Measurements from ENCODE around the gene CEP126. TPM values are rescaled to one million over a fixed set of nuclear protein-coding genes. Genes with fewer than 3 reads are reported as not detected.

The CEP126 gene
- total RNA-seq, 1 donor from 2014 or later = 2.1 TPM

DNA sequence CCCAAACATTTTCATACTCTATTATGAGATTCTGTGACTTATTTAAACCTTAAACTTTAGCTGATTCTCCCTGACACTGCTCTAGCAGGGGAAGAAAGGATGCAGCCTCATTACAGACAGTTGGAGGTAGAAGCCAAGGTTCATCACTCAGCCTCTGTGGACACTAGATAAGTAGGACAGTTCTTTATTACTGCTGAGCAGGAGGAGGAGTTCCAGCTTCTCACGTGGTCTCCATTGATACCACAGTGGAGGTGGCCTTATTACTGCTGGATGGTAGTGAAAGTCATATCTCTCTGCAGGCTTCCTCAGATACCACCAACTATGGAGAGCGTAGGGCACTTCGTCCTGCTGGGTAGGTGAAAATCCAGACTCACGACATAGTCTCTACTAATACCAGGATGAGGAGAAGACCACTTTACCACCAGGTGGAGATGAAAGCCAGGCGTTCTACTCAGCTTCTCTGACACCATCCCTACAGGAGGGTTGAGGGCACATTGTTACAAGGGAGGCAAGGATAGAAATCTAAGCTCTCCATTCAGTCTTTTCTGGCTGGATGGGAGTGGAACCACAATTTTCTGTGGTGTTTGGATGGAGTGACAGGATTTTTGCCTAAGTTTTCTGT is 14.6 kb downstream of the CEP126 start:
- DNase-seq (ENCODE audit: low spot score, unreplicated experiment) = no peak
- Mint-ChIP-seq H3K9me3 (ENCODE audit: low read depth) (peaks cover 3% of the 10 kb centered on the region), H3K4me1 (ENCODE audit: low read depth) (no peaks in the 10 kb centered on the region), H3K27me3 (no peaks in the 10 kb centered on the region), H3K36me3 (ENCODE audit: insufficient read depth) (no peaks in the 10 kb centered on the region), H3K27ac (no peak overlapping the region), H3K4me3 (ENCODE audit: low read depth) (no peak overlapping the region)
- TF ChIP-seq, protein P1, sequence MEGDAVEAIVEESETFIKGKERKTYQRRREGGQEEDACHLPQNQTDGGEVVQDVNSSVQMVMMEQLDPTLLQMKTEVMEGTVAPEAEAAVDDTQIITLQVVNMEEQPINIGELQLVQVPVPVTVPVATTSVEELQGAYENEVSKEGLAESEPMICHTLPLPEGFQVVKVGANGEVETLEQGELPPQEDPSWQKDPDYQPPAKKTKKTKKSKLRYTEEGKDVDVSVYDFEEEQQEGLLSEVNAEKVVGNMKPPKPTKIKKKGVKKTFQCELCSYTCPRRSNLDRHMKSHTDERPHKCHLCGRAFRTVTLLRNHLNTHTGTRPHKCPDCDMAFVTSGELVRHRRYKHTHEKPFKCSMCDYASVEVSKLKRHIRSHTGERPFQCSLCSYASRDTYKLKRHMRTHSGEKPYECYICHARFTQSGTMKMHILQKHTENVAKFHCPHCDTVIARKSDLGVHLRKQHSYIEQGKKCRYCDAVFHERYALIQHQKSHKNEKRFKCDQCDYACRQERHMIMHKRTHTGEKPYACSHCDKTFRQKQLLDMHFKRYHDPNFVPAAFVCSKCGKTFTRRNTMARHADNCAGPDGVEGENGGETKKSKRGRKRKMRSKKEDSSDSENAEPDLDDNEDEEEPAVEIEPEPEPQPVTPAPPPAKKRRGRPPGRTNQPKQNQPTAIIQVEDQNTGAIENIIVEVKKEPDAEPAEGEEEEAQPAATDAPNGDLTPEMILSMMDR (IDR thresholded peaks at IDR 0.05; ENCODE audit: unreplicated experiment) = no peak

DNA sequence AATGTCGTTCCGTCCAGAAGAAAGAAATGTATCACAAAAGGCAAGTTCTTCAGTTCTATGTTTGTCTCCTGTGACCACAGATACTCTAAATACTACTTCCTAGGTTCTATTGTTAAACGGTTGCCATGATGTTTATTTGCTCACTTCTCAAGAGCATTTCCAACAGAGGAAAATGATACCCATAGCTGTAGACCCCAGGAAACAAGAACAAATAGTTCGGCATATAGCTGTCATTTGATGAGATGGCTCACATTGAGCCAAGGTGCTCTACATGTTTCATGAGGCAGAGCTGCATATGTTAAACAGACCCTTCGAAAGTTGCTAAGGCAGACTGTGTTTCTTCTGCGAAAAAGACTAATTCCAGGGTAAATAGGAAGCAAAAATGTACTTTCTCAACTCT is 16.9 kb downstream of the CEP126 start:
- no peaks in the 10 kb centered on the region for H3K4me1 Mint-ChIP-seq (ENCODE audit: low read depth)
- H3K36me3 Mint-ChIP-seq (ENCODE audit: insufficient read depth) = no peaks in the 10 kb centered on the region
- TF ChIP-seq, protein P1 (IDR thresholded peaks at IDR 0.05; ENCODE audit: unreplicated experiment) = no peak
- no peaks in the 10 kb centered on the region for H3K27me3 Mint-ChIP-seq
- no peak overlapping the region for H3K4me3 Mint-ChIP-seq (ENCODE audit: low read depth)
- no peaks in the 10 kb centered on the region for H3K9me3 Mint-ChIP-seq (ENCODE audit: low read depth)
- H3K27ac Mint-ChIP-seq = no peak overlapping the region
- no peak for DNase-seq (ENCODE audit: low spot score, unreplicated experiment)

DNA sequence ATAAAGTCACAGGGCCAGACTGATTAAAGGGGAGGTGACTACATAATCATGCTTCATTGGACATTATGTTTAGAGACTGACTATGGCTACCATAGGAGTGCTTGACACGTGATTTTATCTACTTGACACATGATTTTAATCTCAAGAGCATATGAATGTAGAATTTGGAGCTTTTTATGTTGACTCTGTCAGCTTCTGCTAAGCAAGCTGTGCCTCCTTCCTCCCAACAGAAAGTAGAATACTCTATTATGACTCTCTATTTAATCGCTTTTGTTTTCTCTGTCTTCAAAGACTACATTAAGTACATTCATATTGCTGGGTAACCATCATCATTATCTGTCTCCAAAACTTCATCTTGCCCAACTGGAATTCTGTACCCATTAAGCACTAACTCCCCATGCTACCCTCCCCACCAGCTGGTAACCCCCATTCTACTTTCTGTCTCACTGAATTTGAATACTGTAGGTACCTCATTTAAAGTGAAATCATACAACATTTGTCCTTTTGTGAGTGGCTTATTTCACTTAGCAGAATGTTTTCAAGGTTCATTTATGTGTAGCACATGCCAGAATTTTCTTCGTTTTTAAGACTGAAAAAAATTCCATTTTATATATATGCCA is 26.2 kb downstream of the CEP126 start:
- Mint-ChIP-seq H3K4me3 (ENCODE audit: low read depth) (no peak overlapping the region), H3K9me3 (ENCODE audit: low read depth) (no peaks in the 10 kb centered on the region), H3K27me3 (no peaks in the 10 kb centered on the region), H3K27ac (no peak overlapping the region), H3K4me1 (ENCODE audit: low read depth) (peaks cover 1% of the 10 kb centered on the region), H3K36me3 (ENCODE audit: insufficient read depth) (no peaks in the 10 kb centered on the region)
- no peak for DNase-seq (ENCODE audit: low spot score, unreplicated experiment)
- TF ChIP-seq, protein P1 (IDR thresholded peaks at IDR 0.05; ENCODE audit: unreplicated experiment) = no peak

DNA sequence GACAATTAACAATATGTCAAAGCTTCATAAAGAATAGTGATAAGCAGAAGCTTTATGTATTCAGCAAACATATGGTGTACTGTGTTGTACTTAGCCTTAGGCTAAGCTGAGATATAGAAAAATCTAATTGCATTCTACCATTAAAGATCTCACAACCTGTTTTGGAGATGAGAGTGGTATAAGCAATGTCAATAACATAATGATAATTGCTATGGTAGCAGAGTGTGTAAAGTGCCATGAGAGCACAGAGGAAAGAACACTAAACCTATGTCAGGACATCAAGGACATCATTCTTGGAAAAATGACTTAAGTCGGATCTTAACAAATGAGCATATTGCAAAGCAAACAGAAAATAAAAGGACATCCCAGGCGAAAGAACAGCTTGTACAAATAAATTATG is 30.1 kb downstream of the CEP126 start:
- no peak overlapping the region for H3K4me3 Mint-ChIP-seq (ENCODE audit: low read depth)
- H3K9me3 Mint-ChIP-seq (ENCODE audit: low read depth) = no peaks in the 10 kb centered on the region

DNA sequence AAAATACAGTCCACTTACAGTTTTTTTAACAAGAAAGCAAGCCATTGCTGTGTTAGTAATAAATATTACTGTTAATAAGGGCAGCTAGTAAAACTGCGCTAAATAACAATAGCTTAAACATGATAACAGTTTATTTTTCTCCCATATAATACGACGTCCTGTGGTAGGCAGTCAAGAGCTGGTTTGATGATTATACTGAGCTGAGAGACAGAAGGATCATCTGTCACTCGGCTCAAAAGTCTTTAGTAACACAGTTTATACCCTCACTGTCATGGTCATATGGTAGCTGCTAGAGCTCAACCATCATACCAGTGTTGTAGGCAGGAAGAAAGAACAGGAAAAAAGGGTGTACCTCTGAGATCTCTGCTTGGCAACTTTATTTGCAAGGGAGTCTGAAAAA is 30.6 kb downstream of the CEP126 start:
- no peak overlapping the region for H3K4me3 Mint-ChIP-seq (ENCODE audit: low read depth)
- H3K4me1 Mint-ChIP-seq (ENCODE audit: low read depth) = peaks cover 1% of the 10 kb centered on the region
- H3K27me3 Mint-ChIP-seq = no peaks in the 10 kb centered on the region
- no peak for DNase-seq (ENCODE audit: low spot score, unreplicated experiment)
- no peaks in the 10 kb centered on the region for H3K9me3 Mint-ChIP-seq (ENCODE audit: low read depth)
- no peak overlapping the region for H3K27ac Mint-ChIP-seq
- TF ChIP-seq, protein P1 (IDR thresholded peaks at IDR 0.05; ENCODE audit: unreplicated experiment) = no peak
- H3K36me3 Mint-ChIP-seq (ENCODE audit: insufficient read depth) = no peaks in the 10 kb centered on the region

More for the DNA sequence above, 30.1 kb downstream of the CEP126 start:
- Mint-ChIP-seq H3K36me3 (ENCODE audit: insufficient read depth) (no peaks in the 10 kb centered on the region), H3K4me1 (ENCODE audit: low read depth) (peaks cover 1% of the 10 kb centered on the region), H3K27me3 (no peaks in the 10 kb centered on the region), H3K27ac (no peak overlapping the region)
- TF ChIP-seq, protein P1 (IDR thresholded peaks at IDR 0.05; ENCODE audit: unreplicated experiment) = no peak
- DNase-seq (ENCODE audit: low spot score, unreplicated experiment) = no peak
